Measurements from ENCODE around the gene NRXN3. TPM values are rescaled to one million over a fixed set of nuclear protein-coding genes. Genes with fewer than 3 reads are reported as not detected.

Gene NRXN3
- total and polyA plus RNA-seq, 2 of the 4 experiments (the other 2 are of a cell fraction): 4.8 to 25.1 TPM

DNA sequence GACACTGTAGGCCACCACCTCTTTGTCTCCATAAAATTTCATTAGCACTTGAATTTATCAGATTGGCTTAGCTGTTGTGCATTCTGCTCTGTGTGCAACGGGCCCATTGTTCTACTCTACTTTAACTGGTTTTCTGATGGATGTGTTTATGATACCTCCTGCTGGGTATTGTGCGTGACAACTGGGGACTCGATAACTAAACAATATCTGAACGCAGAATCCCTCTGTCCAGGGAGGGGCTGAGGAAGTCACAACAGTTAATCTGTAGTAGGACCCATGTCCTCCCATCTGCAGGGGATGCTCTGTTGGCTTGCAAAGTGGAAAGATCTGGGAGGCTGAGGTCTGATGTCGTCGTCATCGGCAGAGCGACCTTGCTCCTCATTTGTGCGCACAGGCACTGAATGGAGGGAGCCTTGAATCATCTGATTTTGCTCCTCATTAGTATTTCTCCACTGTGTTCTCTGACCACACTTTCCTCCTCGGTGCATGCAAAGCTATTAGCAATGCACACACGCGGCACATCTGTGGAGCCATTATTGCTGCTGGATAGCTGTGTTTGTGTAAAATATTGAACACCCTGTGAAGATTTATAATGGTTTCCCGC is 422.5 kb downstream of the NRXN3 start:
- H2BK5ac ChIP-seq (ENCODE audit: low read depth, low read length, poor library complexity, severe bottlenecking): no peak overlapping the region
- no peak overlapping the region for H2AFZ ChIP-seq (replicated peaks; ENCODE audit: low read length, poor library complexity)
- H3K9ac ChIP-seq (ENCODE audit: low read depth, low read length): no peak overlapping the region
- TF ChIP-seq FOS (IDR thresholded peaks at IDR 0.05; ENCODE audit: low read depth, low read length) (no peak), SMC3 (IDR thresholded peaks at IDR 0.05; ENCODE audit: low read depth, low read length) (no peak), RFX5 (IDR thresholded peaks at IDR 0.05; ENCODE audit: low read depth, low read length) (no peak), RCOR1 (IDR thresholded peaks at IDR 0.05; ENCODE audit: insufficient replicate concordance, low read length) (no peak), BHLHE40 (IDR thresholded peaks at IDR 0.05; ENCODE audit: low read depth, low read length) (no peak), POLR2A (IDR thresholded peaks at IDR 0.05; ENCODE audit: low read depth, low read length) (no peak), CHD1 (IDR thresholded peaks at IDR 0.05; ENCODE audit: low read depth, low read length) (no peak)
- TF ChIP-seq, protein P1, sequence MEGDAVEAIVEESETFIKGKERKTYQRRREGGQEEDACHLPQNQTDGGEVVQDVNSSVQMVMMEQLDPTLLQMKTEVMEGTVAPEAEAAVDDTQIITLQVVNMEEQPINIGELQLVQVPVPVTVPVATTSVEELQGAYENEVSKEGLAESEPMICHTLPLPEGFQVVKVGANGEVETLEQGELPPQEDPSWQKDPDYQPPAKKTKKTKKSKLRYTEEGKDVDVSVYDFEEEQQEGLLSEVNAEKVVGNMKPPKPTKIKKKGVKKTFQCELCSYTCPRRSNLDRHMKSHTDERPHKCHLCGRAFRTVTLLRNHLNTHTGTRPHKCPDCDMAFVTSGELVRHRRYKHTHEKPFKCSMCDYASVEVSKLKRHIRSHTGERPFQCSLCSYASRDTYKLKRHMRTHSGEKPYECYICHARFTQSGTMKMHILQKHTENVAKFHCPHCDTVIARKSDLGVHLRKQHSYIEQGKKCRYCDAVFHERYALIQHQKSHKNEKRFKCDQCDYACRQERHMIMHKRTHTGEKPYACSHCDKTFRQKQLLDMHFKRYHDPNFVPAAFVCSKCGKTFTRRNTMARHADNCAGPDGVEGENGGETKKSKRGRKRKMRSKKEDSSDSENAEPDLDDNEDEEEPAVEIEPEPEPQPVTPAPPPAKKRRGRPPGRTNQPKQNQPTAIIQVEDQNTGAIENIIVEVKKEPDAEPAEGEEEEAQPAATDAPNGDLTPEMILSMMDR (conservative IDR thresholded peaks at IDR 0.05; ENCODE audit: low read depth, low read length): no peak
- no TSS peak for BruUV-seq (replicated peaks)
- H4K8ac ChIP-seq (ENCODE audit: low read depth in 2 of 2, low read length in 2 of 2): no peak overlapping the region
- intact Hi-C loops (cut with micrococcal nuclease): loop anchor here (10.0 kb wide), 1 partner anchor 938 kb away; no protein-coding TSS in a partner anchor
- H3K27ac ChIP-seq (ENCODE audit: insufficient read depth, low read length): no peak overlapping the region
- H3K79me1 ChIP-seq (ENCODE audit: low read depth in 1 of 2, low read length in 2 of 2): no peaks in the 10 kb centered on the region
- no peak overlapping the region for H2BK120ac ChIP-seq (ENCODE audit: low read depth, low read length)
- WGBS, 2 experiments (ENCODE audit: extremely low coverage in 2 of 2, insufficient read length in 1 of 2): 80% methylated on average over 4 of the region's 13 CpGs; no CpG with 5 or more reads in 1 of the 2 experiments
- in situ Hi-C loops (cut with MboI; ENCODE audit: low sequenced_read_pairs): loop anchor here (25.0 kb wide), 1 partner anchor 730 kb away; no protein-coding TSS in a partner anchor
- no peak overlapping the region for H3K4me2 ChIP-seq (ENCODE audit: low read depth, low read length)
- no peak overlapping the region for H2AK9ac ChIP-seq (replicated peaks; ENCODE audit: low read depth, low read length, poor library complexity)
- H2AK5ac ChIP-seq (ENCODE audit: low read depth, low read length): no peak overlapping the region
- H4K20me1 ChIP-seq (ENCODE audit: insufficient read depth, low read length): no peaks in the 10 kb centered on the region
- no peak overlapping the region for H3K4me3 ChIP-seq (ENCODE audit: insufficient read depth, low read depth, low read length)
- no peak for ATAC-seq (ENCODE audit: low read depth)
- no peaks in the 10 kb centered on the region for H3K9me1 ChIP-seq (ENCODE audit: insufficient read depth, low read length)
- no peak overlapping the region for H3K14ac ChIP-seq (replicated peaks; ENCODE audit: low read depth, low read length)
- DNase-seq: no peak
- CTCF ChIA-PET: no interaction called here
- no peak overlapping the region for H4K91ac ChIP-seq (ENCODE audit: insufficient read depth, low read depth, low read length)
- no peak overlapping the region for H2BK20ac ChIP-seq (ENCODE audit: low read depth, low read length)
- H2BK15ac ChIP-seq (ENCODE audit: low read depth, low read length): no peak overlapping the region
- no peak overlapping the region for H3K56ac ChIP-seq (ENCODE audit: extremely low read depth, insufficient read depth, low read length)
- no peaks in the 10 kb centered on the region for H3K27me3 ChIP-seq (ENCODE audit: control insufficient read depth, insufficient read depth, low read length)
- H3K18ac ChIP-seq (ENCODE audit: low read depth, low read length): no peak overlapping the region
- dilution Hi-C loops (cut with HindIII; ENCODE audit: low sequenced_read_pairs, unreplicated experiment): no loop called here
- no peak overlapping the region for H3K23ac ChIP-seq (ENCODE audit: low read depth, low read length)
- H3K36me3 ChIP-seq (ENCODE audit: control insufficient read depth, insufficient read depth, low read length): no peaks in the 10 kb centered on the region
- H3K9me3 ChIP-seq (ENCODE audit: control insufficient read depth, insufficient read depth, low read length): peaks cover 17% of the 10 kb centered on the region
- H4K5ac ChIP-seq (ENCODE audit: low read depth, low read length): no peak overlapping the region
- no peak overlapping the region for H3K4ac ChIP-seq (ENCODE audit: low read depth, low read length)
- H3K4me1 ChIP-seq (ENCODE audit: control insufficient read depth, insufficient read depth, low read length): no peaks in the 10 kb centered on the region
- POLR2A ChIA-PET (ENCODE audit: unreplicated experiment): no interaction called here

Measured in IMR-90 (cell line).